Activated CD8-positive, alpha-beta memory T cell treated with anti-CD3 and anti-CD28 coated beads for 24 hours (primary cell): ENCODE results near the gene PABPN1.
"Not testable (repeated sequence)": the region's sequence is repeated elsewhere in the genome, so short reads cannot be mapped to it uniquely, and the experiment has no call there.

Experiments
- DNase-seq: peaks from one replicate; pipeline ENCODE4 v3.0.0-alpha.2; 2020

PABPN1 gene, protein sequence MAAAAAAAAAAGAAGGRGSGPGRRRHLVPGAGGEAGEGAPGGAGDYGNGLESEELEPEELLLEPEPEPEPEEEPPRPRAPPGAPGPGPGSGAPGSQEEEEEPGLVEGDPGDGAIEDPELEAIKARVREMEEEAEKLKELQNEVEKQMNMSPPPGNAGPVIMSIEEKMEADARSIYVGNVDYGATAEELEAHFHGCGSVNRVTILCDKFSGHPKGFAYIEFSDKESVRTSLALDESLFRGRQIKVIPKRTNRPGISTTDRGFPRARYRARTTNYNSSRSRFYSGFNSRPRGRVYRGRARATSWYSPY

DNA sequence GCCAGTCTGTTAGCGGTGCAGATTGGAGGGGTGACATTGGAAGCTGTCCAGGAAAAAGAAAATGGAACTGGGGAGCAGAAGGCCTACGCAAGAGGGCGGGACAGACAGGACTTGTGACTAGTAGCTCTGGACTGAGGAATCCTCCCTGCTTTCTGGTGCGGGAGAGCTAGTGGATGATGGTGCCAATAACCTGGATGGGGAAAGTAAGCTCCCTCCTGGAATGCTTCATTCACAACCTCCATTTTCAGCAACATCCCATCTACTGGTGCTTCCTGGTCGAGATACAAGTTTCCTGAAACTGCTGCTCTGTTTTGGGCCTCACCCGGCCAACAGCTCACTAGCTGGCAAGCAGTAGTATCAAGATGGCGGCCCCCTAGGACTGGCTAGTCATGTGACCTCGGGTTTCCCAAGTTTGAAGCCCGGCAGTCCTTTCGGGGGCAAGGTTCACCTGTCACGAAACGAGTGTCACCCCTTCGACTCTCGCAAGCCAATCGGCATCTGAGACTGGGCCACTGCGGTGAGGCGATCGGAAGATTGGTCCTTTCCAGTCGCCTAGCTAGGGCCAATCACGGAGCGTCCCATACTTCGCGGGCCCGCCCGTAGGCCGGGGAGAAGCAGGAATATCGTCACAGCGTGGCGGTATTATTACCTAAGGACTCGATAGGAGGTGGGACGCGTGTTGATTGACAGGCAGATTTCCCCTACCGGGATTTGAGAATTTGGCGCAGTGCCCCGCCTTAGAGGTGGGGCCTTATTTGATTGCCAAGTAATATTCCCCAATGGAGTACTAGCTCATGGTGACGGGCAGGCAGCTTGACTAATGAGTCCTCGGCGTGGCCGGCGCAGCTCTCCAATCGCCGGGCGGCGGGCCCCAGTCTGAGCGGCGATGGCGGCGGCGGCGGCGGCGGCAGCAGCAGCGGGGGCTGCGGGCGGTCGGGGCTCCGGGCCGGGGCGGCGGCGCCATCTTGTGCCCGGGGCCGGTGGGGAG lies at the start of gene PABPN1:
Gene PABPN1 (plus strand): TSS at position 874 of the 988 bp plus-strand sequence. CDS start 13 bp downstream, at position 887.
- DNase-seq = peak; percentile 96

DNA sequence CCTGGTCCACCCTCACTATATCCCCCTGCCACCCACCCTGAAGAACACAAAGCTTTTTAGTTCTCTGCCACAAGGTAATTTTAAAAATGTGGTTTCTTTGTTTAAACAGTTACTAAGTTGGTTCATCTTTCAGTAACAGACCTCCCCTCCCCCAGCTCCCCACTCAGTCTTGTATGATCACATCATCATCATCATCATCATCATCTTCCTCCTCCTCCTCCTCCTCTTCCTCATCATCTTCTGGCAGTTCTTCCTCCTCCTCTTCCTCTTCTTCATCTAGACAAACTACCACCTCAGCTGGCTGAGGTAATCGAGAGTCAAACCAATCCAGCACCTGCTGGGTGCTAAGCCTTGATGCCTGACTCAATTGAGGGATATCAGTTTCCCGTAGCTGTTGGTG lies 45.8 kb upstream of the PABPN1 start:
- no peak for DNase-seq

DNA sequence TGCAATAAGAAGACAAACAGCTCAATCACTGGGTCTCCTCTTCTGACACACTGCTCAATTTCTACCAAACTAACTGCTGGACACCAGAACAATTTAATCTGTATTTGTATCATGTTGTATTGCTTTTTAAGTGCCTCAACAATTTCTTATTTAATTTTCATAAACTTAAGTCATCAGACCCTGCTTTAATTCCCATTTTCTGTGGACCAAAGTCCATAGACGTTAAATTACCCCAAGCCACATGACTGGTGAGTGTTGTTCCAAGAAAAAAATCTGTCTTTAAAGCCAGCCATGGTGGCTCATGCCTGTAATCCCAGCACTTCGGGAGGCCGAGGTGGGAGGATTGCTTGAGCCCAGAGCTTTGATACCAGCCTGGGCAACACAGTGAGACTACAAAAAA lies 44.1 kb upstream of the PABPN1 start:
- no peak for DNase-seq

DNA sequence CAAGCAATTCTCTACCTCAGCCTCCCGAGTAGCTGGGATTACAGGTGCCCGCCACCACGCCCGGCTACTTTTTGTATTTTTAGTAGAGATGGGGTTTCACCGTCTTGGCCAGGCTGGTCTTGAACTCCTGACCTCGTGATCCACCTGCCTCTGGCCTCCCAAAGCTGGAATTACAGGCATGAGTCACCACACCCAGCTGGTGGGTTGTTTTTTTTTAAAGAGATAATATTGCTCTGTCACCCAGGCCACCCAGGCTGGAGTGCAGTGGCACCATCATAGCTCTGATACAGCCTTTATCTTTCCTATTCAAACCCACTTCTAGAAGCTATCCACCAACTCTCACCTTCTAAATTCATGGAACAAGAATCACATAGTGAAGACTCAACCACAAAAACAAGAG lies 43.3 kb upstream of the PABPN1 start:
- not testable (repeated sequence) for DNase-seq

DNA sequence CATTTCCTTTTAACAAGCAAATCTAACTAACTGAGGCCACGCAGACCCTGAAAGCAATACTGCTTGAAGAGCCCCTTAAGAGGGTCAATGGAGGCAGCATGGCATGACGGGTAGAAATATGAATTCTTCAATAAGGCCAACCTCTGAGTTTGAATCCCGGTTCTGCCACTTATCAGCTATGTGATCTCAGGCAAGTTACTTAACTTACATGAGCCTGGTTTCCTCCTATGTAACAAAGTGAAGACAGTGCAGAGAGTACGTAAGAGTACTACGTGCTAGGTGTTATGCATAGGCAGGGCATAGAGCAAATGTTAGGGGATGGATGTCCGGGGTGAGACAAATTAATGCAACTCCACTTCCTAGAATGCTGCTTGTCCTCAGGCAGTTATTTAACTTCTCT lies 40.0 kb upstream of the PABPN1 start:
- DNase-seq = no peak

DNA sequence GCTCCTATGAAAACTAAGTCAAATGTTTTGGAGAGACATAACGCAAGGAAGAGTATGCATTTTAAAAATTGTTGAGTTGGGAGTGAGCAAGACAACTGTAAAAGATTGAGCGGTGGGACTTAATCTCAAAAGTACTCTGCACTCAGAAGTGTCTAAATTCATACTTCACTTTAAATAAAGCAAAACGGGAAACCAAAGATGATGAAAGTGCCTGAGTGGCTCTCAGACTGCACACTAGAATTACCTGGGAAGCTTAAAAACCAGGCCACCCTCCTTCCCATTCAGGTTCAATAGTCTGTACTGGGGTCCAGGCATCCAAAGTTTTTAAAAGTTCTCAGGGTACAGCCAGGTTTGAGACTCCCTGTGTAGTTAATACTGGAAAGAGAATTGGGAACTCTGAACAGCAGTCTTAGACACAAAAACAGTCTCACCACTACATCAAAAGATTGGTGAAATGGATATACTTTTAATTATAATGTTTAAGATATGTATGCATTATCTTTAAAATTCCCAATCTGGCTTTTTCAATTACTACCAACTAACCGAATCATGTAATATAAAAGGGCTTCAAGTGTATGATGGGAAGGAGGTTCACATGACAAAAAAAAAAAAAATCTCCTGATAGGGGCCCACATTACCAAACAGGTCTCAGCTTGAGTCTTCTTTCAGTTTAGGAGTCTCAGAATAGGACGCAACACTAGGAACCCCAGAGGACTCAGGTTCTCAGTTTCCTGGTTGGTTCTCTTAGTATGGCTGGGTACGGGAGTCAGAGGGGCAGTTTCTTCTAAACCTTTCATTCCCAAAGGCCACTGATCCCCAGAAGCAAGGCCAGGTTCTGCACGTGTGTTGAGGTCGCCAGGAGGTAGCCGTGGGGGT lies 36.4 kb upstream of the PABPN1 start:
- DNase-seq = no peak

DNA sequence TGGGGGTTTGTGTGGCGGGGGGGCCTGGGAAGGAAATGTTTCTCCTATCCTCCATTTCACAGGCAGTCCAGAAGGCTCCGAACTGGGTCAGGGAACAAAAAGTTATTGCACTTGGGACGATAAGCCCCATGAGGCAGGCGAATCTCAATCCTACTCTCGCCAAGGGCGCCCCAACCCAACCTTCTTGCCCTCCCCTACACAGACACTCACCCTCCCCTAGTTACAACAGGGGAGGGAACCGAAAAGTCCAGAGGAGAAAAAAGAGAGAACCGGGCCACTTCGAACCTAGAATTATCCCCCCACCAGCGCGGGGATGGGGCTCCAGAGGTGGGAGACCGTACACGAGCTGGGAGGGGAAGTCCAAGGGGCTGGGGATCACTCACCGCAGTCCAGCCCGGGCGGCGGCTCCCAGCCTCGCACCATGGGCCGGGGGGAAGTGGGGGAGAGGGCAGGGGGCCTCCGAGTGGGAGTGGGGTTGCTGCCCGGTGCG lies 35.7 kb upstream of the PABPN1 start:
- no peak for DNase-seq

DNA sequence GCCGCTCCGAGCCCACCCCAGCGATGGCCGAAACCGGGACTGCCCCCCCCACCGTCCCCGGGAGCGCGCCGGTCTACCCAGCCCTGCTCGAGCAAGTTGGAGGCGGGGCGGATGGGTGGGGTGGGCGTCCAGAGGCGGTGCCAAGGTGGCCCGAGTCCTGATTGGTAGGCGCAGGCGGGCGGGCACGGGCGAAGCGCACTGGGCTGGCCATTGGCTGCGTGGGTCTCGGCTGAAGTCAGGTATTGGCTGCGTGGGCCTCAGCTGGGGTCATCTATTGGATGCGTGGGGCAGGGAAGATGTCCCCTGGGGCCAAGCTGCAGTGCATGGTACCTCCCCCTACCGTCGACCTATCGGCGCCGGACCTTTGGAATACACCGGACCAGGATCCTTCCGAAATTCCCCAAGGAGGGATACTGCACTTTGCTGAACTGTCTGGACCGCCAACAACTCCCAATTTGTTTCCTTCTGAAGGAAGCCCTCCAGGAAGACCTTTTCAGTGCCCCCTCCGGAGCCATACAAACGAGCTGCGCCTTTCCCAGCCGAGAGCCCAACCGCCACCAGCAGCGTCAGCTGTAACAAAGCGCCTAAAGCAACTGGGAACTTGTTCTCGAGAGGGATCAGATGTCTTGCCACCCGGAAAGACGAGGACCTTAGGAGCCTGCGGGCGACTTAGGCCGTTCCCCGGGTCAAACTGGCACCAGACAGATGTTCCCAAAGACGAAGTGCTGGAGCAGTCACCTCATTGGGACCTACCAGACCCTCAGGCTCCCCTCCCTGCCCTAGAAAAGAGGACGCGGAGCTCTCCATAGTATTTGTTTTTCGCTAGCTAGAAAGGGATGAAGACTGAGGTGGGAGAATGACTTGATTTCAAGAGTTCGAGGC lies 35.0 kb upstream of the PABPN1 start, which contains the start of gene HOMEZ:
Gene HOMEZ (minus strand): TSS at position 113 of the 882 bp plus-strand sequence. CDS start 180 bp downstream, outside the sequence.
- DNase-seq = peak; percentile 99

DNA sequence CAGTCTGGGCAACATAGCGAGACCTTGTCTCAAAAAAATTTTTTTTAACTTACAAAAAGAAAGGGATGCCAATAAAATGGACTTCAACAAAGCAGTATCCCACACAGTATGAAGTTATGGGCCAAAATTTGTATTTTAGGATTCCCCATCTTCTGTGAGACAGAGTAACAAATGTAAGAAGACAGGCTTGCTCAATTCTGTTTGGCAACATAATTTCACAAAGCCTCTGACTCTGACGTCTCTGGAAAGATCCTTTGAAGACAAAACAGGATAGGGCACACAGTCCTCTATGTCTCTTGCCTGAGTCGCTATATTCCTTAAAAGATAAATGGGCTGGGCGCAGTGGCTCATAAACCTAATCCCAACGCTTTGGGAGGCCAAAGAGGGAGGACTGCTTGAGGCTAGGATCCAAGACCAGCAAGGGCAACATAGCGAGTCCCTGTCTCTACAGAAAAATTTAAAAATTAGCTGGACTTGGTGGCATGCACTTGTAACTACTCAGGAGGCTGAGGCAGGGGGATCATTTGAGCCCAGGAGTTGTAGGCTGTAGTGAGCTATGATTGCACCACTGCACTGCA lies 34.3 kb upstream of the PABPN1 start:
- DNase-seq = no peak

DNA sequence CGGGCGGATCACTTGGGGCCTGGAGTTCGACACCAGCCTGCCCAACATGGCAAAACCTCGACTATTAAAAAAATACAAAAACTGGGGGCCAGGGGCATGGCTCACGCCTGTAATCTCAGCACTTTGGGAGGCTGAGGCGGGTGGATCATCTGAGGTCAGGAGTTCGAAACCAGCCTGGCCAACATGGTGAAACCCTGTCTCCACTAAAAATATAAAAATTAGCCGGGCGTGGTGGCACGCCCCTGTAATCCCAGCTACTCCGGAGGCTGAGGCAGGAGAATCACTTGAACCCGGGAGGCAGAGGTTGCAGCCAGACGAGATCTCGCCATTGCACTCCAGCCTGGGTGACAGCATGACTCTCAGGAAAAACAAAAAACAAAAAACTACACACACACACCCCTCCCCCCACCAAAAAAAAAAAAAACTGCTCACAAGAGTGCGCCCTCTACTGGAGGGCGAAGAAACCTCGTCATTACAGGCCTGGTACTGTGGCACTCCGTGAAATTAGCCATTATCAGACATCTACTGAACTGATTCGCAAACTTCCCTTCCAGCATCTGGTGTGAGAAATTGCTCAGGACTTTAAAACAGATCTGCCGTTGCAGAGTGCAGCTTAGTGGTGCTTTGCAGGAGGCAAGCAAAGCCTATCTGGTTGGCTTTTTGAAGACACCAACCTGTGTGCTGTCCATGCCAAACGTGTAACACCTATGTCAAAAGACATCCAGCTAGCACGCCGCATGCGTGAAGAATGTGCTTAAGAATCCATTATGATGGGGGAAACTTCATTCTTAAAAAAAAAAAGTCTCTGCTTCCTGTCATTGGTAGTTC lies 26.3 kb upstream of the PABPN1 start:
- DNase-seq = peak; percentile 76

DNA sequence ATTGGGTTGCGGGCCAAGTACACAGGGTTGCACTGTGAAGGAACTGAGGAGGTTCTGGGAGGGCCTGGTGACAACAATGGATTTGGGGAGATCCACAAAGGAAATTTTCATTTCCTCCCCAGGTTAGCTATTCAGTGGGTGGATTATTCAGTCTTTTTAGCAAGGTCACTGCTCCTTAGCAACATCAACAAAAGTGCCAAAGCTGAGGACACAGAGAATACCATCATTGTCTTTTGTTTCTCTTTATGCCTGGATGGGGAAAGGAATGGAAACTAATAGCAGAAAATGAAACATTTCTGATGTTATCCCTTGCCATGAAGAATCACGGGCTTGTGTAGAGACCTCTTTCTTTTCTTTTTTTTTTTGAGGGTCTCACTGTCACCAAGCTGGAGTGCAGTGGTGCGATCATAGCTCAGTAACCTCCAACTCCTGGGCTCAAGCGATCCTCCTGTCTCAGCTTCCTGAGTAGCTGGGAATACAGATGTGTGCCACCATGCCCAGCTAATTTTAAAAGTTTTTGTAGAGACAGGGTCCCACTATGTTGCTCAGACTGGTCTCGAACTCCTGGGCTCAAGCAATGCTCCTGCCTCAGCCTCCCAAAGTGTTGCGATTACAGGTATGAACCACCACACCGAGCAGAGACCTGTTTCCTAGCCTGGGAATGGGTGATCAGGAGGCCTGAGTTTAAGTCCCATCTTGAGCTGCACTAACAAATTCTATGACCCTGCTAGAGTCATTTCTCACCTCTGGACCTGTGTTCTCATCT lies 25.1 kb upstream of the PABPN1 start:
- DNase-seq = no peak

DNA sequence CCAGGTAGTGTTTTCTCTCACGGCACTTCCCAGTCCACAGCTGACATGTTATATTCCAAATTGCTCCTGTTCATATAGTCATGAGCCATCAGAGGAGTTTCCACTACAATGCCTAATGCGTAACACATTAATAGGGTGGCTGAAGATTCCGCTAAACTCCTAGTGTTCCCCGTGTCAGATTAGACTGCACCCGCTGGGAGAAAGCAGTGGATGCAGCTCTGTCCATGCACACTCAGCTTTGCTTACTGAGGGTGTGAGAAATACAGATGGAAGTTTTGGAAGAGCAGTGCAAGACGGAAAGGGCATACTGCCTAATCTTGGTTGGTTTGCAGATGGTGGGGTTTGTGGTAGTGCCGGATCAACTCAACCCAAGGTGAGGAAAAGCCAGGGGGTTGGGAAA lies 24.2 kb upstream of the PABPN1 start:
- DNase-seq = no peak

DNA sequence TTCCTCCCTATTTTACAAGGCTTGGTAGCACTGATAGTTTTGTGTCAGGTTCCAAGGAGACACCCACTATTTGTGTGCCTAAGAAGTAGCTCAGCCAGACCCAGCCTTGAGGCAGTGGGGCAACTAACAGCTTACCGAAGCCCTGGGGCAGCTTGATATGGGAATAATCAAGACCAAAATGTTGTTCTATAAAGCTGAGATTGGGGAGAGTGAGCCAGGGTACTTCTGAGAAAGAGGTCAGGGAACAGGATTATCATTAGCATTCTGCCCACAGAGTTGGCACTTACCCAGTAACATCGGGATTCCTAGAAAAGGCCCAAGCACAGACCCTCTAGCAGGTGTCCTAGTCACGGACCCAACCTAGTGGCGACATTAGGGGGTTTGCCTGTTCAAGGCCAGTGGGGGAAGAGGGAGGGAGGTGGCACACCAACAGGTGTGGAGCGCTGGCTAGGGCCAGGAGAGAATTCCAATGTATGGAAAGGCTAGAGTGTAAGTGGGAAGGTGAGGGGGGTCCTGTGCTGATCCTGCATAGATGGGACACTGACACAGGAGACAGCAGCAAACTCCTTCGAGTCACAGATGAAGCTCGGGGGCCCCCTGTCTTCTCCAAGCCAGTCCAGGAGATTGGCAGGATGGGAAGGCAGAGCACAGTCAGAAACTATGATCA lies 23.5 kb upstream of the PABPN1 start:
- no peak for DNase-seq

DNA sequence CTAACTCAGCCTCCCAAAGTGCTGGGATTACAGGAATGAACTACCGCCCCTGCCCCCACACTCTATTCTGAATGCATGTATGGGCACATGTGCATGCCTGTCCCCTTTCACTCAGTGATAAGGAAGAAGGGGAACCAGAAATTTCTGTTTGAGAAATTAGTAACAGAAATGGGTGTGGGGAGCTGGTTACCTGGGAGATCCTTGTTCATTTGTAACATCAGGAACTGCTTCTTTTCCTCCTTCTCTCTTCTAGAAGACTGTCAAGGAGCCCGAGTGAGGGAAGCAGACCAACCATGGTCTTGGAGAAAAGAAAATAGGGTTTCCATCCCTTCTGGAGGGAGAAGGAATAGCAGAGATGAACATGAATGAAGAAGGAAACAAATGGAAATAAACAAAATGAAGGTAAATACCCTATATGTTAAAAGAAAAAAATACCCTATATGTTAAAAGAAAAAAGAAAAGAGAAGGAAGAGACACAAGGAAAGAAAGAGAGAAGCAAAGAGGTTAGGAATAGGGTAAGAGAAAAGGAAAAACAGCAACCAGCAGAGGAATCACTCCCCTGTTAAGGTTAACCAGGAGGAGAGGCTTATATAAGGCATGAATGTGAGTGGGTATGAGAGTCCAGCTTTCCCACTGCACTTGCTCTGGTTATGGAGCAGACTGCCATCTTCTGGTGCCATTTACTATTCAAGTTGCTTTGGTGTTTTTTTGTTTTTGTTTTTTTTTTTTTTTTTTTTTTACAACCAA lies 21.9 kb upstream of the PABPN1 start:
- no peak for DNase-seq

DNA sequence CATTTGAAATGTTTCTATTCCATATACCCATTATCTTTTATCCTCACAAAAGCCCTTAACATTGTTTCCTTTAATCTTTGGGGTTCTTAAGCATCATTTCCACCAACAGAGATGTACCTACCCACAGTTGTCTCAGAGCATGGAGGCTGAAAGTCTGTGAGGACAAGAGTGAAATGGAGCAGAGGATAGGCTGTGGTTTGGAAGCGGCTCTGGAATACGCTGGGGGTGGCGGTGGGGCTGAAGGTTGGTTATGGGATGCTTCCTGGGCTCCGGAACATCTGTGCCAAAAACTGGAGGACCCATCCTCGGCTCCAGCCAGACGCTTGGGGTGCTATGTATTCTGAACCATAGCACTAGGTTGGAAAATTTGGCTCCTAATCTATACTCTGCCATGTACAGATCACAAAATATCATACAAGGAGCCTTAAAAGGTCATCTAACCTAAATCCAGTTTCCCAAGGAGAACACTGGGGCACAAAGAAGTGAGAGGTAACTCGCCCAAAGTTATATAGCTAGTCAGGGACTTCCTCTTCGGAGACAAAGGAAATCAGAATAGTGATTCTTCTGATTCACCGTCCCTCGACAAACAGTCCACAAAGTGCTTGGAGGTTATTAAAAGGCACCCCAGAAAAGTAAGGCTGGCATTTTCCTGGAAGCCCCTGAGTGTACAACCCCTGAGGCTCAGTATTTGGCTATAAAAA lies 21.1 kb upstream of the PABPN1 start:
- no peak for DNase-seq

DNA sequence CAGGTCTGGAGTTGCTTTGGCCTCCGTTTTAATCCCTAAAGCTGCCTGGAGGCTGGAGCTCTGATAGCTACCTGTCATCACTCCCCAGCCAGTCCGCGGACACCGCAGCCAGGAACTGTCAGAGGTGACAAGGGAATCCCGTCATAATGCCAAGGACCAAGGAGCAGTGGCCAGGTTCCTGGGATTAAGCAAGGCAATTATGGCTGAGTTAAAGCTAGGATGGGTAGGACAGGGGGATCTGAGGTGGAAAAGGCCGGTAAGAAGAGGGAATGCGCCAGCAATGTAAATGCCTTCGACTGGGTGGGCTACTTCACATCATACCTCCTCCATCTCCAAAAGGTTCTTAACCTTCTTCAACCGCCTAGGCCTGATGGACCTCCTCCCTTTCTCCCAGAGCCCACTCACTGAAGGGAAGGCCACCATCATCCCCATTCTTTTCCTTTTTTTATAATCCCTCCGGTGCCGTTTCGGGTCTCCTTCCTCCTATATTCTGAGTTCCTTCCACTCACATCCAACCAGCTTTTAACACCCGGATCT lies 20.5 kb upstream of the PABPN1 start:
- peak; percentile 65 for DNase-seq
